Thyroid gland (tissue), 4 donors: ENCODE results near the gene USP28.
"Not testable (repeated sequence)": the region's sequence is repeated elsewhere in the genome, so short reads cannot be mapped to it uniquely, and the experiment has no call there.

Source experiments
- CTCF ChIP-seq, 6 experiments: fragments of 200-600 bp in 3 of 6; fragments of 450-650 bp in 3 of 6; sonication (generic) in 3 of 6; IDR thresholded peaks; one replicate each; pipeline ENCODE4 v1.5.1; 2016 to 2019; ENCODE audit warnings: antibody characterized with exemption in 6 of 6, mild to moderate bottlenecking in 2 of 6, inconsistent platforms in 1 of 6, moderate library complexity in 1 of 6
- POLR2A ChIP-seq, 2 donors: fragments of 450-650 bp; IDR thresholded peaks; one replicate each; pipeline ENCODE4 v1.6.1; 2017; ENCODE audit warnings: antibody characterized with exemption in 2 of 2, mild to moderate bottlenecking in 2 of 2, moderate library complexity in 1 of 2

- TF ChIP-seq CTCF, POLR2A (IDR thresholded peaks at IDR 0.05): not testable (repeated sequence)
These were observed 36.1 kb upstream of the USP28 start for GRCh38 chr11:113911491-113911890.
